ENCODE measurements around the gene PHF21B. TPM values are rescaled to one million over a fixed set of nuclear protein-coding genes. Genes with fewer than 3 reads are reported as not detected.

Gene PHF21B
- total RNA-seq, 1 experiment from 2014 or later = 4.5 TPM

- intact Hi-C loops (cut with micrococcal nuclease; ENCODE audit: unreplicated experiment) = no loop called here
- no peak for ATAC-seq
- in situ Hi-C loops (cut with HindIII; ENCODE audit: low pct_unique_long_range_greater_than_20kb, low sequenced_read_pairs) = no loop called here
- ChIA-PET POLR2A (no interaction called here), CTCF (no interaction called here)
- Histone ChIP-seq H3K27me3 (ENCODE audit: control insufficient read depth, insufficient read depth, low read length) (no peaks in the 10 kb centered on the region), H3K9me3 (ENCODE audit: control insufficient read depth, insufficient read depth, low read depth, low read length) (no peaks in the 10 kb centered on the region), H3K27ac (ENCODE audit: low read length) (no peak overlapping the region), H3K4me1 (ENCODE audit: control insufficient read depth, insufficient read depth, low read length) (no peaks in the 10 kb centered on the region), H3K4me3 (ENCODE audit: low read depth in 2 of 2, low read length in 2 of 2) (no peak overlapping the region), H3K36me3 (ENCODE audit: control insufficient read depth, insufficient read depth, low read length) (no peaks in the 10 kb centered on the region)
- no TSS peak for BruUV-seq (replicated peaks)
- no peak for DNase-seq (ENCODE audit: low read depth, low spot score)
- TF ChIP-seq TCF7L2 (IDR thresholded peaks at IDR 0.05; ENCODE audit: low read depth, low read length) (no peak), CTCF (IDR thresholded peaks at IDR 0.05) (no peak), SIN3A (IDR thresholded peaks at IDR 0.05; ENCODE audit: borderline replicate concordance, insufficient read depth, low read depth, low read length) (no peak)
These were observed 81.7 kb downstream of the PHF21B start for GRCh38 chr22:44928136-44928463.

- in situ Hi-C loops (cut with HindIII; ENCODE audit: low pct_unique_long_range_greater_than_20kb, low sequenced_read_pairs) = no loop called here
- no peaks in the 10 kb centered on the region for H3K9me3 ChIP-seq (ENCODE audit: control insufficient read depth, insufficient read depth, low read depth, low read length)
- BruUV-seq (replicated peaks) = no TSS peak
- ATAC-seq = no peak
- CTCF ChIA-PET = no interaction called here
- POLR2A ChIA-PET = no interaction called here
- no peak overlapping the region for H3K4me3 ChIP-seq (ENCODE audit: low read depth in 2 of 2, low read length in 2 of 2)
- no peaks in the 10 kb centered on the region for H3K36me3 ChIP-seq (ENCODE audit: control insufficient read depth, insufficient read depth, low read length)
- no peak for DNase-seq (ENCODE audit: low read depth, low spot score)
- H3K27me3 ChIP-seq (ENCODE audit: control insufficient read depth, insufficient read depth, low read length) = no peaks in the 10 kb centered on the region
- TF ChIP-seq REST (IDR thresholded peaks at IDR 0.05; ENCODE audit: insufficient read depth in 1 of 2, low read depth in 2 of 2, low read length in 1 of 2) (no peak), CTCF (IDR thresholded peaks at IDR 0.05) (no peak), TCF7L2 (IDR thresholded peaks at IDR 0.05; ENCODE audit: low read depth, low read length) (no peak), POLR2AphosphoS5 (IDR thresholded peaks at IDR 0.05; ENCODE audit: low read depth, low read length) (no peak), SIN3A (IDR thresholded peaks at IDR 0.05; ENCODE audit: borderline replicate concordance, insufficient read depth, low read depth, low read length) (no peak)
- intact Hi-C loops (cut with micrococcal nuclease; ENCODE audit: unreplicated experiment) = no loop called here
- H3K4me1 ChIP-seq (ENCODE audit: control insufficient read depth, insufficient read depth, low read length) = no peaks in the 10 kb centered on the region
- H3K27ac ChIP-seq (ENCODE audit: low read length) = no peak overlapping the region
These were observed 82.2 kb downstream of the PHF21B start for GRCh38 chr22:44927463-44928135.
